ENCODE results near the gene FCGBP.

GRCh38 chr19:39946532-39946931 lies 12.1 kb upstream of the FCGBP start:
- TF ChIP-seq, protein P1, sequence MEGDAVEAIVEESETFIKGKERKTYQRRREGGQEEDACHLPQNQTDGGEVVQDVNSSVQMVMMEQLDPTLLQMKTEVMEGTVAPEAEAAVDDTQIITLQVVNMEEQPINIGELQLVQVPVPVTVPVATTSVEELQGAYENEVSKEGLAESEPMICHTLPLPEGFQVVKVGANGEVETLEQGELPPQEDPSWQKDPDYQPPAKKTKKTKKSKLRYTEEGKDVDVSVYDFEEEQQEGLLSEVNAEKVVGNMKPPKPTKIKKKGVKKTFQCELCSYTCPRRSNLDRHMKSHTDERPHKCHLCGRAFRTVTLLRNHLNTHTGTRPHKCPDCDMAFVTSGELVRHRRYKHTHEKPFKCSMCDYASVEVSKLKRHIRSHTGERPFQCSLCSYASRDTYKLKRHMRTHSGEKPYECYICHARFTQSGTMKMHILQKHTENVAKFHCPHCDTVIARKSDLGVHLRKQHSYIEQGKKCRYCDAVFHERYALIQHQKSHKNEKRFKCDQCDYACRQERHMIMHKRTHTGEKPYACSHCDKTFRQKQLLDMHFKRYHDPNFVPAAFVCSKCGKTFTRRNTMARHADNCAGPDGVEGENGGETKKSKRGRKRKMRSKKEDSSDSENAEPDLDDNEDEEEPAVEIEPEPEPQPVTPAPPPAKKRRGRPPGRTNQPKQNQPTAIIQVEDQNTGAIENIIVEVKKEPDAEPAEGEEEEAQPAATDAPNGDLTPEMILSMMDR (IDR thresholded peaks at IDR 0.05): no peak
- TF ChIP-seq POLR2A (IDR thresholded peaks at IDR 0.05): no peak
- TF ChIP-seq EP300 (IDR thresholded peaks at IDR 0.05): no peak
